NT2/D1 (cell line): ENCODE data around the gene SRPX.

ENCODE experiments used
- SUZ12 ChIP-seq: IDR thresholded peaks from 2 replicates; pipeline ENCODE4 v1.6.1; 2011; ENCODE audit not compliant: insufficient read length, insufficient read depth; ENCODE audit errors: extremely low read depth
- YY1 ChIP-seq: IDR thresholded peaks from 2 replicates; pipeline ENCODE4 v1.6.1; 2011; ENCODE audit not compliant: insufficient read length, insufficient read depth
- ZNF274 ChIP-seq: IDR thresholded peaks from 2 replicates; pipeline ENCODE4 v1.6.1; 2011; ENCODE audit warnings: mild to moderate bottlenecking, low read depth, low read length

GRCh38 chrX:38256019-38256418 lies 35.3 kb upstream of the SRPX start:
- no peak for TF ChIP-seq ZNF274
- no peak for TF ChIP-seq SUZ12
- no peak for TF ChIP-seq YY1
